Measurements from ENCODE around the gene LEFTY1.

LEFTY1 gene

GRCh38 chr1:225915538-225915991 lies 26.6 kb upstream of the LEFTY1 start:
- no peak for DNase-seq
- no peak for ATAC-seq

- ATAC-seq (no peak), DNase-seq (no peak)
These were observed 26.0 kb upstream of the LEFTY1 start for GRCh38 chr1:225914947-225915346.

GRCh38 chr1:225914391-225914790 lies 25.4 kb upstream of the LEFTY1 start:
- DNase-seq (no peak), ATAC-seq (no peak)

GRCh38 chr1:225911191-225912130 lies 22.5 kb upstream of the LEFTY1 start:
- ATAC-seq: peak; percentile 81
- peak; percentile 84 for DNase-seq

GRCh38 chr1:225909477-225909876 lies 20.5 kb upstream of the LEFTY1 start:
- DNase-seq (no peak), ATAC-seq (no peak)

GRCh38 chr1:225908773-225909172 lies 19.8 kb upstream of the LEFTY1 start:
- DNase-seq (no peak), ATAC-seq (no peak)

- DNase-seq (no peak), ATAC-seq (no peak)
These were observed 19.2 kb upstream of the LEFTY1 start for GRCh38 chr1:225908013-225908640.

- DNase-seq: no peak
- no peak for ATAC-seq
These were observed 18.4 kb upstream of the LEFTY1 start for GRCh38 chr1:225907341-225907740.

- DNase-seq (no peak), ATAC-seq (no peak)
These were observed 17.5 kb upstream of the LEFTY1 start for GRCh38 chr1:225906467-225906866.

GRCh38 chr1:225903623-225904022 lies 14.7 kb upstream of the LEFTY1 start:
- DNase-seq: no peak
- no peak for ATAC-seq

- ATAC-seq (no peak), DNase-seq (no peak)
These were observed 10.3 kb upstream of the LEFTY1 start for GRCh38 chr1:225899044-225899925.

- no peak for DNase-seq
- no peak for ATAC-seq
These were observed 8.9 kb upstream of the LEFTY1 start for GRCh38 chr1:225897595-225898514.

GRCh38 chr1:225896937-225897549 lies 8.1 kb upstream of the LEFTY1 start:
- peak; percentile 68 for DNase-seq
- peak; percentile 99 for ATAC-seq

GRCh38 chr1:225896494-225896893 lies 7.5 kb upstream of the LEFTY1 start:
- DNase-seq: no peak
- no peak for ATAC-seq

GRCh38 chr1:225892307-225892706 lies 3.4 kb upstream of the LEFTY1 start:
- DNase-seq: no peak
- ATAC-seq: no peak

GRCh38 chr1:225891229-225891972 lies 2.5 kb upstream of the LEFTY1 start:
- ATAC-seq (no peak), DNase-seq (no peak)

GRCh38 chr1:225890346-225891228 lies 1.6 kb upstream of the LEFTY1 start:
- ATAC-seq: no peak
- DNase-seq: no peak

- no peak for ATAC-seq
- no peak for DNase-seq
These were observed 797 bp upstream of the LEFTY1 start for GRCh38 chr1:225889743-225890142.

GRCh38 chr1:225888289-225888897 lies 553 bp downstream of the LEFTY1 start:
- ATAC-seq: no peak

More at GRCh38 chr1:225888289-225888897, 553 bp downstream of the LEFTY1 start:
- DNase-seq: no peak

Data from stimulated activated naive CD8-positive, alpha-beta T cell treated with anti-CD3 and anti-CD28 coated beads, Interleukin-15, Interleukin-2, amounts not matched to agents 100 U/mL and 50 U/mL, for 24 hours (primary cell).